Kidney tubule cell (primary cell): ENCODE data around the gene MRTFB.
A peak's percentile ranks its signal among the peaks of the same experiment; 100 is the strongest.
"Not testable (repeated sequence)": the region's sequence is repeated elsewhere in the genome, so short reads cannot be mapped to it uniquely, and the experiment has no call there.

Experiments
- DNase-seq: peaks from one replicate; pipeline ENCODE4 v3.0.0-alpha.2; 2018; ENCODE audit warnings: low spot score

Gene MRTFB

DNA sequence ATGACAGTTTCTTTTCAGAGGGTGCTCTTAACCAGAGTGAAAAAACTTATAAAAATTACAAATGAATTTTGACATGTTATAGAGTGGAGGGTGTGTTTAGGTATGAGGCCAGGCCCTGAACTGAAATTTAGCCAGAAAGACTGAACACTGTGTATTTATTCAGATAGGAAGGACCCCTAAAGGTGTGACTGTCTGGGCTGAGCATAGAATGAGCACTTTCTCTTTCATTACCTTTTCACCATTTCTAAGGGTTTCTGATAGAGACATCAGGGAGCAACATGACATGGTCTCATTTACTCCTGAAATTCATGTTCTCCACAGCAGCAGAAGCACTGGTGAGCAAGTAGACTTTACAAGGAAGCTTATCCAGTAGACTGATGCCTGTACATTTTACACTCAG lies 32.9 kb downstream of the MRTFB start:
- DNase-seq = no peak

DNA sequence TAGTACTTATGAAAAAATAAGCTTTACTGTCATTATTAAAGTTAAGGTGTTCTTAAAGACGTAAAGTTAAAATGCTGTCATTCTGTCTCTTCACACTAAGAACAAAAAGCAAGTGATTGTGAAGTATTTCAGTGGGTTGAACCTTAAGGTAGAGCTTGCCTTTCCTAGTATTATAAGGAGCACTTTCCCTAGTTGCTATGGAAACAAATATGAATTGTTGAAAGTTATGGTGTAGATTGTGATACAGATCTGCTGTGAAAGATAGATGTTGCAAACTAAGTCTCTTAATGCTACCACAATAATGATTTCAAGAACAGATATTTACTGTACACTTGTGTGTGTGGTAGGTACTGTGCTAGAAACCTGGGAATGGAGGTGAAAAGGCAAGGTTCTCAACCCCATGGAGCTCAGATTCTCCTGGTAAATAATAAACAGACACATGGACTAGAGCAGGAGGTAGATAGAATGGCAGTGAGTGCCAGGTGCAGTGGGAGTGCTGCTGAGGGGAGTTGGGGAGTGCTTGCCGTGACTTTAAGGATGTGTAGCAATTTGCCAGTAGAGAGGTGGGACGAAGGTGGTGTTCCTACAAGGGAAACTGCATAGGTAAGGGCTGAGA lies 34.7 kb downstream of the MRTFB start:
- DNase-seq = no peak

DNA sequence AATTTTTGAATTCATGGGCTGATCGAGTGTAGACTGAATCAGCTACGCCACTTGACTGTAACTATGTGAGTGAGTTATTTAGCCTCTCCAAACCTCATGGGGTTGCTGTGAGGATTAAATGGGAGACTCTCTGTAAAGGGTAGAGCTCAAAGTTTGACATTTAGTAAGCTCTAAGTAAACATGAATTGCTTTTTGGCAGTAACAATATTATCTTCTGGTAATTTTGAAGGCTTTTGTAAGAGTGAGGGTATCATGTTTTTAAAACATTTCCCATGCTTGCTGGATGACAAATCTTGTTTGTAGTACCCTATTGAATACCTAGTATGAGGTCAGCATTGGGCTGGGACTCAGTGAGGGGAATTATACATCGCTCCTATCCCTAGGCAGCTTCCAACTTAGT lies 35.3 kb downstream of the MRTFB start:
- DNase-seq = no peak

DNA sequence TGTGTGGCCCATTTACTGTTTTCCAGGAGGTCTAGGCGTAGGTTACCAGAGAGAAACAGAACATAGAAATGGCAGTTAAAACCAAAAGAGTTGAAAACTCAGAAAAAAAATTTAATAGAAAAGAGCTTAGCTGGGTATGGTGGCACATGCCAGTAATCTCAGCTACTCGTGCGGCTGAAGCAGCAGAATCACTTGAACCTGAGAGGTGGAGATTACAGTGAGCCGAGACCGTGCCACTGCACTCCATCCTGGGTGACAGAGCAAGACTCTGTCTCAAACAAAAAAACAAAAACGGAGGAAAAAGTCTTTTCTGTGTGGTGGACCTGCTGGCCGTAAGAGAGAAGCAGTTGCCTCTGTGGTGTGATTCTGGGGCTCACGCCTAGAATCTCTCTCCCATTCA lies 35.8 kb downstream of the MRTFB start:
- DNase-seq = no peak

DNA sequence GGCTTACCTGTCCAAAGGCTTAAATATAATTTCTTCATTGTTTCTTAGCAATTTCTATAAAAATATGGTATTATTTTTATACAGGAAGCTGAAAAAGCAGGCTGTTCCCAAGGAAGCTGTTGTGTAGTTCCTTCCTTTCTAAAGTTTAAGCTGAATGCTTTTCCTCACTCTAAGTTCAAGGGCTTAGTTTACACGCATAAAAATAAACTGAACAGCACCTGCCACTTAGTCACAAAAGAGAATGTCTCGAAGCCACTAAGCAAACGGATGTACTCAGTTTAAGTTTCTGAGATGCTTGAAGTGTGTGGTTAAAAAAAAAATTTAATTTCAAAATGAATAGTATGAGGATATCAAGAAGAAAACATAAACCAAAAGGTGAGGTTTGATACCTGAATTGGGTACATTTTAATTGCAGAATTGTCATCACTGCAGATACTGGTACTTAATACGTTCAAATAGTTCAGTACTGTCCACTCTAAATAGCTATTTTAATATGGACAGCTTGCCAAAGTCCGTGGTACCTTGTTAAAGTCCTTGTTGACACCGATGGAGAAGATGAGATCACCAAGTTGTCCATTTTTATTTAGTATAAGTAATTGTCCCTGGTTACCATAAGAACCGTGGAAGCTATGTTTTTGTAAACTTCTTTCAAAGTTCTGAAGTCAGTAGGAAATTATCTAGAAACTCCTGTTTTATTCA lies 38.1 kb downstream of the MRTFB start:
- DNase-seq = no peak

DNA sequence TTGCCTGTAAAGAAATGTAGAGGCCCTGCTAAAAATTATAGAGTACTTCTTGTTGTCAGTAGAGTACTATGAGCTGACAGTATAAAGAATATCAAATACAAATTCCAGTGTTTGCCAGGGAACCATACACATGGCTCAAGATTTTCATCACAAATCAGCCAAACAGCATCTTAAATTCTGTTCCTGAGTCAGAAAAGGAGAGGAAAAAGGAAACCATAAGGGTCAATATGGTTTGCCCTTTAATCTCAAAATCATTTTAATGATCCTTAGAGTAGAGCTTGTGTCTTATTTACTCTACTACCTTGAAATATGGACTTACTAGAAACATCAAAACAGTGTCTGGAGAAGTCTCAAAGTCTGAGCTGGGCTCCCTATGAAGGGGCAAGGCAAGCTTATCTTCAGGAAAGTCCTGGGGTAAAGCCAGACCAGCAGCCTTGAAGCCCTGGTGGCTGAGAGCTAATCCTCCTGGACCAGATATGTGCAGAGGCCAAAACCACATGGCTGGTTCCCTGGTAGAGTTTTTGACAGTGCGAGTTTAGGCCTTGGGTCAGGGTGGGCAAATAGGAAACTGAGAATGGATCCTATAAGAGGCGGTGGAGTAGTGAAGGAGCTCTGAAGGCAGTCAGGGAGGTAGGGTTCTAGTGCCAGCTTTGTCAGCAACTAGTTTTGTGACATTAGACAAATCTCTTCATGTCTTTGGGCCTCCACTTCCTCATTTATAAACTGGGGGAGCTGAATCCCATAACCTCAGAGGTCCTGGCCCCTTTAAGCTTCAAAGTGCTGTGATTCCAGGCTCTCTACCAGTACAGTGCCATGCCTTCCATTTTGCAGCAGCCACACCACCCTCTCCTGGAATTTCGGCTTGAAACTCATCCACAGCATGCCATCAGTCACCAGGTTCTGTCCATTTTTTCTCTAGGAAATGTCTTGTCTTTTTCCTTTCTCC lies 38.9 kb downstream of the MRTFB start:
- DNase-seq = no peak

DNA sequence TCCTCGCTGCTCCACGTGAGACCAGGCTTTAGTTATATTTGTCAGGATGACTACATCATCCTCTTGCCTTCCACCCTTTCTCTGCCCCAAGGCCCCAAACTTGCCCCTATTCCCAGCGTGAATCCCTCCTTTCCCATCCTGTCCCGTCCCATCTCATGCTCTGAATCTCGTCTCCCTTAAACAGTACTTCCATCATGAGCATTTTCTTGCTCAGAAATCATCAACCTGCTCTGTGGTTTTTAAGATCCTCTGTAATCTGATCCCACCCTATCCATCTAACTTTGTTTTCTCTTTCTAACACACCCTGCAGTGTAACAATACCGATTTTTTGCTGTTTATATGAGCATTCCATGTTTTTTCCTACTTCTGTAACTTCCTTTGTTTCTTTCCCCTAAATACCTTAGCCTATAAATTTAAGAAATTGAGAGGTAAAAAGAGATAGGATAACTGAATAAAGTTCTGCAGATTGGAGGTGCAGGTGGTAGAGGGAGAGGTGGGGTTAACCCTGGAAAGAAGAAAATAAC lies 39.7 kb downstream of the MRTFB start:
- DNase-seq = no peak

DNA sequence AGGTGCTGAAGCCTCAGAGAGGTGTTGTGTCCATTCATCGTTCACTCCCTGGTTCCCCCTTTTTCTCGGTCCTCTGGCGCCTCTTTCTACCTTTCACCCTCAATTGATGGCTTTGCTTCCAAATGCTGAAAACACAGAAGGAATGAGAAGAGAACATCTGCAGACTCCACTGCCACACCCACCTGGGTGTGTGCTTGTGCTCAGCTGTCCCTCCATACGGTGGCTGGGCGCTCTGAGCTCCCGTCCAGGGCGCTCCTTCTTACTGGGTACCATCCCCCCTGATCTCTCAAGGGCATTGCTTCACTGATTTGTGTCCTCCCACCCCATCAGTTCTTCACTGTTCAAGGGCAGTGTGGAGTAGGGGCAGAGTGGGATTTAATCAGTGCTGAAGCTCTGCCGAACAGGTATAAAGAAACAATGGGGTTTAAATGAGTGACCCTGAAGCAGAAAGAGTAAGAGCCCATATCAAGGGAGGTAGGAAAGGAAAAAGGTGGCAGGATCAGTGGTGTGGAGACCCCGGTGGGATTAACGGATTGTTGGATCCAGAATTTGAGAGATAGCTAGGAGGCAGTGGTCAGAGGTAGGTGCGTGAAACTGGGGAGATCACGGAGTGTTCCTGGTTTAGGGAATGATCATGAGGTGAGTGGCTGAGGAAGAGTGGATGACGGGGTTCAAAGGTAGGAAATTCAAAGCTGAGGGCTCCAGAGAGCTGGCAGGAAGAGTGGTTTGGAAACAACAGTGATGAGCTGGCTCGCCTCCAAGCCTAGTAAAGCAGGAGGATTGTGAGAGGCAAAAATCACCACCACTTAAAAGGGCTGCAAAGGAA lies 40.8 kb downstream of the MRTFB start:
- DNase-seq = peak; percentile 31

DNA sequence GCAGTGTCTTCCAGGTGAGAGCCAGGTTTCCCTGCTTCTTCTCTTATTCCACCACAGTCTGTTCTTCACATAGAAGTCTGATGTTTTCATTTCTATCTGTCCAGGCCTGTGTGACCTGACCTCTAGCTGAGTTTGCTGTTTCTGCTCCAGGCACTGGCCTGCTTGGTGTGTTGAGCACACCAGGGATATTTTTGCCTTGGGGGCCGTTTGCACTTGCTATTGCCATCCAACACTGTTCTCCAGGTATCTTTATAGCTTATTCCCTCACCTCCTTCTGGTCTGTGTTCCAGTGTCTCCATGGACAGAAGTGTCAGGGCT lies 41.4 kb downstream of the MRTFB start:
- no peak for DNase-seq

DNA sequence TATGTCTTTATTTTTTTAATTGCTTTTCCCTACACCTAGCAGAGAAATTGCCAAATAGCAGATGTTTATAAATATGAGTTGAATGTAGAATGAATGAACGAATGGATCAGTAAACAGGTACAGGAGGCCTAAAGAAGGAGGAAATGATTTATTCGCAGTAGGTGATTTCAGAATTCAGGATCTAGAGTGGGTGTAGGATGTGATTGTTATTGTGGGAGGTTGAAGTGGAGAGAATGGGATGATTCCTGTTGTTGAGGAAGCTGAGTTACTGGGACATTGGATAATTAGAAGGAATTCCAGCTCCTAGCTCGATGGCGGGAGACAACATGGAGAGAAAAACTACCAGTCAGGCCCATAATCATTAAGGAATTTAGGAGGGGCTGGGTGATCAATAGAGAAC lies 42.2 kb downstream of the MRTFB start:
- DNase-seq = no peak

DNA sequence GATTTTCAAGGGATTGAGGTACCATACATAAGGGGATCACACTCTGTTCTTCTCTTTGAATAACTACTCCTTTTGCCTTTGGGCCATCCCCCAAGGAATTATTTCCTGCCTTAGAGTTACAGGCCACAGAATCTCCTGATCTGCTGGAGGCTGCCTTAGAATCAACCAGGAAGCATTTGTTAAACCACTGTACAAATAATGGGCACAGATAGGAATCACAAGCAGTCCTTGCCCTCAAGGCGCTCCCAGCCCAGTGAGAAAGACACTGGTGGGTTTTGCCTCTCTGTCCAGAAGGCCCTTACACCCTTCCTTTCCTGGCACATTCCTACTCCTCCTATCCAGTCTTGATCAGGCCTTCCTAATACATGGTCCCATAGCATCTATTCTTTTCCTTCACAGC lies 45.9 kb downstream of the MRTFB start:
- DNase-seq = no peak

DNA sequence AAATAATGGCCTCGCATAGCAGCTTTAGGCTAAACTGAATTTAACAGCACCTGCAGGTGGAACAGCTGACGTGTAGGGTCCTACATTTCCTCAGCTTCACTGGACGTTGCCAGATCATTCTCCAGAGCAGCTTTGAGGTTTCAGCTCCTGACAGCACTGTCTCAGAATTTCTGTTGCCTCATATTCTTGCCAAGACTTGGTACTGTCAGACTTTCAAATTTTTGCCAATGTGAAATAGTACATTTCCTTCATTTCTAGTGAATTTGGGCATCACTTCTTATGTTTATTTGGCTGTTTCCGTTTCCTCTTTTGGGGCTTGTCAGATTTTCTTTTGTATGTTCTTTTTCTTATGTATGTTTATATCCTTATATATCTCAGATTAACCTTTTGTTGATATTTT lies 48.7 kb downstream of the MRTFB start:
- DNase-seq = no peak

DNA sequence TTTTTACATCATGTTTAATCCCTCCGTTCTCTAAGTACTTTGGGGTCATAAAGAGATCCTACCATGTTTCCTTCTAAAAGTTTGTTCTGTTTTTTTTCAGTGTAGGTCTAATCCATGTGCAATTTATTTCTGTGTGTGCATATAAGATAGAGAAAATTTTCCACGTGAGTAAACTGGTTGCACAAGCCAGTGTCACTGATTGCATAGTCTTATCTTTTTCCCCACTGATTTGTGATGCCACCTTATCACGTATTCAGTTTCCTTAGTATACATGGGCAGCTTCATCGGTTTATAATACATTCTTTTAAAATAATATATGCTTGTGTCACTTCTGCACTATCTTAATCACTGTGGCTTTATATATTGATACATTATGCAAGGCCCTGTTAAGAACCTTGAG lies 49.2 kb downstream of the MRTFB start:
- DNase-seq = no peak

DNA sequence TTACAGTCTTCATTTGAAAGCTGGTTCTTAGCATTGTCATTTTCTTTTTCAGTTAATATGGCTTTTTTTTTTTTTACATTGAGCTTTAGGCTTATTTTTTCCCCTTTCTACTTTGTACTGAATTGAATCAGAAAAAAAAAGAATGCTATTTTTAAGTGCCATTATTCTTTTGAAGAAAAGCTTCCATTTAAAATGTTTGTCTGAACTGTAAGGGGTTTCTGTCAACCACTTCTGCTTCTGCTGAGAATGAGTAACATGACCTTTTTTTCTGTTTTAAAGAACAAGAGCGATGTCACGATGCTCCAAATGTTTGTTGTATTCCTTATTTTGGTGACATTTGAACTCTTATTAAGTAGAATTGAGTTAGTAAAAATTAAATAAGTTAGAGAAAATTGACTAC lies 50.0 kb downstream of the MRTFB start:
- DNase-seq = no peak

DNA sequence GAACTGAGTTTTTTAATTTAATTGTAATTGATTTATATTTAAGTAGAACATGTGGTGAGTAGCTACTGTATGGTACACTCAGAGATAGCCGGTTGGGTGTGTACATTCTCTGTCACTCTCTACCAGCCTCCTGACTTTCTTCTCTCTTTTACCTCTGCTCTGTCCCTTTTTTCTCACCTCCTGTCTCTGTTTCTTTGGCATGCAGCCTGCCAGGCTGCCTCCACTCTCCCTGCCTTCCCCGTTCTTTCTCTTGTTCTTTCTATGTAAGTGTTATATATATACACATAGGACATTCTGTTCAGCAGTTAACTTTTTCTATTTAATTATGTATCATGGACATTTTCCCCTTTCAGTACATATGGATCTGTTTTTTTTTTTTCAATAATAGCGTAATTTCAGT lies 50.8 kb downstream of the MRTFB start:
- DNase-seq = no peak

DNA sequence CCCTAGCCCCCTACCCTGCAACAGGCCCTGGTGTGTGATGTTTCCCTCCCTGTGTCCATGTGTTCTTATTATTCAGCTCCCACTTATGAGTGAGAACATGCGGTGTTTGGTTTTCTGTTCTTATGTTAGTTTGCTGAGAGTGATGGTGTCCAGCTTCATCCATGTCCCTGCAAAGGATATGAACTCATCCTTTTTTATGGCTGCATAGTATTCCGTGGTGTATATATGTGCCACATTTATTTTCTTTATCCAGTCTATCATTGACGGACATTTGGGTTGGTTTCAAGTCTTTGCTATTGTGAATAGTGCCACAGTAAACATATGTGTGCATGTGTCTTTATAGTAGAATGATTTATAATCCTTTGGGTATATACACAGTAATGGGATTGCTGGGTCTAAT lies 51.3 kb downstream of the MRTFB start:
- DNase-seq = not testable (repeated sequence)

DNA sequence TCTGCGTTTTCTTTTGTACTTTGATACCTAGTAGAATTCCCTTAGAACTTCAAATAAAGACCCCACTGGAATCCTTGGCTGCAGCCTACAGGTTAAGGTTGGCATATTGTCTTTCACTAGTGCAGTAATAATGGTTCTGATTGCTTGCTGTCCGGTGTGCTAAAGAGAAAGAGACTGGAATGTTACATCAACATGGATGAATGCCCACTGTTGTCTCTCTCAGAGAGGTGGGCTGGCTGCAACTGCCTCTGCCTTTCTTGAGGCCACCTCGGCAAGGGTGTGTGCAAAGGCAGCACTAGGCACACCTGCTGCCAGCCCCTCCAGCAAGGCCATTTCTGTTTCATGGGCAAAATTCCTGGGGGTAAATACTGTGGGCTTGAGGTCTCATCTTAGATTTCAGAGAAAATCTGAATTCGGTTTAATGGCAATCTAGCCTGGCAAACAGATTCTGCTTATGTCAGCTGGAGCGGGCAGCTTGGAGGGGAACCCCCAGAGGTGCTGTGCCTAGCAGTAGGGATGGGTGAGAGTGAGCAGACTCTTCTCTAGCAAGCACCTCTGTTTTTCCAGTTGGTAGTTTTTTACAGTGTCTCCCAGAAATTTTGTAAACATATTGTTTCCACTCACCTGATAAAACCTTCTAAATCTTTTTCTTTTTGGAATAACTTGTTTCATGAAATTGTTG lies 54.0 kb downstream of the MRTFB start:
- DNase-seq = no peak

DNA sequence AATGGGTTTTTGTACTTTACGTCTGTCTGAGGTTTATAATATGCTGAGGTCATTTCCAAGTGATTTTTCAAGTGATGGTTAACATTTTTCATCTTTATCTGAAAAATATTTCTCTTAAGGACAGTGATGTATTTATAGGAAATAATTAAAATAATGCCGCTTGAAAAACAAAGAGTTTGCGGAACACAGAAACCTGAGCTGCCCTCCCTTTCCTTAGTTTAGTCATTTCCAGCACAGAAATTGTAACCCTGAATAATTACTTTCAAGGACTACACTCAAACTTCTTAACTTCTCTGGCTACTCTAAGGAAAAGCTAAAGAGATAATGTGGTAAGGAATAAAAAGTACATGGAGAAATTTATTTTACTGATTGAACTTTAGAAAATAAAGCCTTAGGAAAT lies 54.6 kb downstream of the MRTFB start:
- no peak for DNase-seq

DNA sequence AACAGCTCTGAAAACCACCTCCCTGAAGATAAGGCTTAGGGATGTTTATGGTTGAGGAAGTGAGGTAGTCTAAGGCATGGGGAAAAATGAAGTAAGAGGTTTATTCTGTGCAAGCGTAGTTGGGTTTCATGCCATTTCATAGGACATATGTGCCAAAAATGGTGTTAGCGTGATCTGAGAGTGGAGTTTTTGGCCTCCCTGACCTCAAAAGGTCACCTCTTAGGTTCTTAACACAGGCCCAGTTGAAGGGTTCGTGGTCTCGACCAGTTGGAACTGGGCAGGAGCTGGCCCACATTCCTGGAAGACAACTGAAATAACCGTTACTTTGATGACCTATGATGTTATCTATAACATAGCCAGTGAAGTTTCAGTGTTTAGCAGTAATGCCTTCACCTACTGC lies 57.0 kb downstream of the MRTFB start:
- DNase-seq = no peak

DNA sequence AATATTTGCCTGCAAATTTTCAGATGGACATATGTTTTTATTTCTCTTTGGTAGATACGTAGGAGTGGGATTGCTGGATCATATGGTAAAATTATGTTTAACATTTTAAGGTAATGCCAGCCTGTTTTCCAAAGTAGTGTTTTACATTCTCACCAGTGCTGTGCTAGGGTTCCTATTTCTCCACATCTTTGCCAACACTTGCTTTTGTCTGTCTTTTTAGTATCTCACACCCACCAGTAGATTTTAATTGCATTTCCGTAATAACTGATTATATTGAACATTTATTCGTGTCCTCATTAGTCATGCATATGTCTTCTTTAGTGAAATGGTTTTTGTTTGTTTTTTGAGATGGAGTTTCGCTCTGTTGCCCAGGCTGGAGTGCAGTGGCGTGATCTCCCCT lies 58.4 kb downstream of the MRTFB start:
- no peak for DNase-seq
